HepG2 (cell line): ENCODE data around the gene SDCCAG8. TPM values are rescaled to one million over a fixed set of nuclear protein-coding genes. Genes with fewer than 3 reads are reported as not detected.
A peak's percentile ranks its signal among the peaks of the same experiment; 100 is the strongest.

Experiments used
- FOXK2 ChIP-seq: fragments of 450-650 bp; IDR thresholded peaks from 2 replicates; pipeline ENCODE4 v1.6.1; 2016
- GFI1 ChIP-seq: sonication (generic); formaldehyde crosslinking; IDR thresholded peaks from 2 replicates; pipeline ENCODE4 v1.5.0; 2020; ENCODE audit warnings: missing genetic modification reagents, mild to moderate bottlenecking, borderline replicate concordance
- MAZ ChIP-seq, 2 experiments: sonication (generic) in 1 of 2; formaldehyde crosslinking in 1 of 2; IDR thresholded peaks; 2 replicates each; pipeline versions ENCODE4 v1.5.0 to v1.6.1; 2012 to 2020; ENCODE audit warnings: low read depth in 2 of 2, mild to moderate bottlenecking in 2 of 2, borderline replicate concordance in 1 of 2, improper control_type of control experiment in 1 of 2, low read length in 1 of 2, missing genetic modification reagents in 1 of 2, moderate library complexity in 1 of 2
- PHB2 ChIP-seq: fragments of 450-650 bp; IDR thresholded peaks from 2 replicates; pipeline ENCODE4 v1.6.1; 2018; ENCODE audit not compliant: partially characterized antibody
- SETDB1 ChIP-seq: sonication (generic); formaldehyde crosslinking; IDR thresholded peaks from 2 replicates; pipeline ENCODE4 v1.5.1; 2020; ENCODE audit warnings: missing genetic modification reagents, mild to moderate bottlenecking, borderline replicate concordance
- SMARCC2 ChIP-seq: fragments of 450-650 bp; IDR thresholded peaks from 2 replicates; pipeline ENCODE4 v1.6.1; 2017; ENCODE audit warnings: antibody characterized with exemption, mild to moderate bottlenecking
- ZMYM3 ChIP-seq: sonication (generic); formaldehyde crosslinking; IDR thresholded peaks from 2 replicates; pipeline ENCODE4 v1.5.1; 2020; ENCODE audit warnings: mild to moderate bottlenecking, missing genetic modification reagents
- ZNF225 ChIP-seq: sonication (generic); formaldehyde crosslinking; IDR thresholded peaks from 2 replicates; pipeline ENCODE4 v1.4.0; 2020; ENCODE audit warnings: mild to moderate bottlenecking, missing genetic modification reagents
- ZNF274 ChIP-seq: sonication (generic); formaldehyde crosslinking; IDR thresholded peaks from 2 replicates; pipeline ENCODE4 v1.5.1; 2020; ENCODE audit warnings: mild to moderate bottlenecking, missing genetic modification reagents
- ZNF569 ChIP-seq: sonication (generic); formaldehyde crosslinking; IDR thresholded peaks from 2 replicates; pipeline ENCODE4 v1.5.0; 2020; ENCODE audit warnings: mild to moderate bottlenecking, missing genetic modification reagents, moderate library complexity, borderline replicate concordance
- ZNF572 ChIP-seq: sonication (generic); formaldehyde crosslinking; IDR thresholded peaks from 2 replicates; pipeline ENCODE4 v1.5.1; 2020; ENCODE audit warnings: mild to moderate bottlenecking, missing genetic modification reagents
- ZNF792 ChIP-seq: IDR thresholded peaks from 2 replicates; pipeline ENCODE4 v1.6.1; 2016
- polyA plus RNA-seq, 8 experiments: library from polyadenylated mRNA; depleted of rRNA in 3 of 8; stranded (reverse) in 7 of 8; unstranded in 1 of 8; fragments of >200 nt; fragmentation: Illumina TruSeq in 4 of 8; extraction: Trizol in 4 of 8; gene quantifications; 2 replicates each; pipeline versions ENCODE4 v1.2.1 to v1.2.3, GENCODE V29; 2011 to 2016; ENCODE audit warnings: low read depth in 4 of 8, missing spikeins in 1 of 8, mixed read lengths in 1 of 8; ENCODE audit not compliant: insufficient read depth in 1 of 8
- total RNA-seq, 5 experiments: library from RNA; depleted of rRNA; stranded (reverse); fragments of >200 nt; fragmentation: Illumina TruSeq; extraction: Trizol; gene quantifications; 2 replicates each; pipeline ENCODE4 v1.2.3, GENCODE V29; 2016; ENCODE audit warnings: low read depth in 1 of 5
- TF ChIP-seq, protein P1 (sequence below): sonication (generic); formaldehyde crosslinking; IDR thresholded peaks from 2 replicates; pipeline ENCODE4 v1.4.0; 2020; ENCODE audit warnings: missing genetic modification reagents
- TF ChIP-seq, protein P2 (sequence below): sonication (generic); formaldehyde crosslinking; IDR thresholded peaks from 2 replicates; pipeline ENCODE4 v1.8.0; 2023; ENCODE audit warnings: mild to moderate bottlenecking, missing genetic modification reagents
- TF ChIP-seq, protein P3 (sequence below): sonication (generic); formaldehyde crosslinking; IDR thresholded peaks from 2 replicates; pipeline ENCODE4 v1.4.0; 2020; ENCODE audit warnings: missing genetic modification reagents
- TF ChIP-seq, protein P4 (sequence below), 2 experiments: sonication (generic) in 1 of 2; formaldehyde crosslinking in 1 of 2; IDR thresholded peaks; 2 replicates each; pipeline versions ENCODE4 v1.5.1 to v1.6.1; 2011 to 2020; ENCODE audit warnings: borderline replicate concordance in 1 of 2, low read depth in 1 of 2, low read length in 1 of 2, mild to moderate bottlenecking in 1 of 2, missing genetic modification reagents in 1 of 2, moderate library complexity in 1 of 2
- TF ChIP-seq, protein P5 (sequence below): sonication (generic); formaldehyde crosslinking; conservative IDR thresholded peaks from 2 replicates; pipeline ENCODE4 v1.8.0; 2022; ENCODE audit warnings: mild to moderate bottlenecking, moderate library complexity, missing genetic modification reagents

The SDCCAG8 gene
- total and polyA plus RNA-seq, 2 of the 13 experiments (the other 11 are each of a cell fraction or from before 2014, with no cell fraction given) = 9.5 to 13.4 TPM

DNA sequence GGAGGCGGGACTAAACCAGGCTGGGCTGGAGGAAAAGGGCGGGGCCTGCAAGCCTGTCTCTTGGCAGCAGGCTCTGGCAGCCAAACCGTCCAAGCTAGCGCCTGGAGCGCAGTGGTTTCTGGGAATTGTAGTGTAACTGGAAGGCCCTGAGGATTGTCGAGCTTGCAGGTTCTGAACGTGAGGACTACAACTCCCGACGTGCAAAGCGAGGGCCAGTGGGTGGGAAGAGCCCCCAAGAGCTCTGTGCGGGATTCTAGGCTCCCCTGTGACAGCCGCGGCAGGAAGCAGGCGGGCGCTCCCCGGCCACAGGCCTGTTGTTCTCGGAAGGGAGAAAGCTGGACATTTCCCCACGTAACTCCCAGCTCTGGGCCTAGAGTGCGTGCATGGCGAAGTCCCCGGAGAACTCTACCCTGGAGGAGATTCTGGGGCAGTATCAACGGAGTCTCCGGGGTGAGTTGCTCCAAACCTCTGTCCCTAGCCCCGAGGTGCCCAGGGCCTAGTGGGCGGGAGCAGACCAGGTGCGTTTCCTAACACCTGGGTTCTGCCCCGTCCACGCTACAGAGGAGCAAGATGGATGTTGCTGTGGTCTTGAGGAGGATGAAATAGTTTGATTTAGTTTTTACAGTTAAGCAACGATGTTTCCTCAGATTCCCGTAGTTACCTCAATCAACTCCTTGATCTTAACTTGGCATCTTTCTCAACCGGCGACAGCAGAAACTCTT, at the start of gene SDCCAG8 (continued):
- TF ChIP-seq, protein P1, sequence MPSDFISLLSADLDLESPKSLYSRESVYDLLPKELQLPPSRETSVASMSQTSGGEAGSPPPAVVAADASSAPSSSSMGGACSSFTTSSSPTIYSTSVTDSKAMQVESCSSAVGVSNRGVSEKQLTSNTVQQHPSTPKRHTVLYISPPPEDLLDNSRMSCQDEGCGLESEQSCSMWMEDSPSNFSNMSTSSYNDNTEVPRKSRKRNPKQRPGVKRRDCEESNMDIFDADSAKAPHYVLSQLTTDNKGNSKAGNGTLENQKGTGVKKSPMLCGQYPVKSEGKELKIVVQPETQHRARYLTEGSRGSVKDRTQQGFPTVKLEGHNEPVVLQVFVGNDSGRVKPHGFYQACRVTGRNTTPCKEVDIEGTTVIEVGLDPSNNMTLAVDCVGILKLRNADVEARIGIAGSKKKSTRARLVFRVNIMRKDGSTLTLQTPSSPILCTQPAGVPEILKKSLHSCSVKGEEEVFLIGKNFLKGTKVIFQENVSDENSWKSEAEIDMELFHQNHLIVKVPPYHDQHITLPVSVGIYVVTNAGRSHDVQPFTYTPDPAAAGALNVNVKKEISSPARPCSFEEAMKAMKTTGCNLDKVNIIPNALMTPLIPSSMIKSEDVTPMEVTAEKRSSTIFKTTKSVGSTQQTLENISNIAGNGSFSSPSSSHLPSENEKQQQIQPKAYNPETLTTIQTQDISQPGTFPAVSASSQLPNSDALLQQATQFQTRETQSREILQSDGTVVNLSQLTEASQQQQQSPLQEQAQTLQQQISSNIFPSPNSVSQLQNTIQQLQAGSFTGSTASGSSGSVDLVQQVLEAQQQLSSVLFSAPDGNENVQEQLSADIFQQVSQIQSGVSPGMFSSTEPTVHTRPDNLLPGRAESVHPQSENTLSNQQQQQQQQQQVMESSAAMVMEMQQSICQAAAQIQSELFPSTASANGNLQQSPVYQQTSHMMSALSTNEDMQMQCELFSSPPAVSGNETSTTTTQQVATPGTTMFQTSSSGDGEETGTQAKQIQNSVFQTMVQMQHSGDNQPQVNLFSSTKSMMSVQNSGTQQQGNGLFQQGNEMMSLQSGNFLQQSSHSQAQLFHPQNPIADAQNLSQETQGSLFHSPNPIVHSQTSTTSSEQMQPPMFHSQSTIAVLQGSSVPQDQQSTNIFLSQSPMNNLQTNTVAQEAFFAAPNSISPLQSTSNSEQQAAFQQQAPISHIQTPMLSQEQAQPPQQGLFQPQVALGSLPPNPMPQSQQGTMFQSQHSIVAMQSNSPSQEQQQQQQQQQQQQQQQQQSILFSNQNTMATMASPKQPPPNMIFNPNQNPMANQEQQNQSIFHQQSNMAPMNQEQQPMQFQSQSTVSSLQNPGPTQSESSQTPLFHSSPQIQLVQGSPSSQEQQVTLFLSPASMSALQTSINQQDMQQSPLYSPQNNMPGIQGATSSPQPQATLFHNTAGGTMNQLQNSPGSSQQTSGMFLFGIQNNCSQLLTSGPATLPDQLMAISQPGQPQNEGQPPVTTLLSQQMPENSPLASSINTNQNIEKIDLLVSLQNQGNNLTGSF (CRISPR knock-in tag) = peak; percentile 32; the same call in 1 of the 2 replicates
- TF ChIP-seq ZNF225 (CRISPR knock-in tag) = peak; percentile 56; the same call in 1 of the 2 replicates
- TF ChIP-seq FOXK2 = no peak
- peak; percentile 95 for TF ChIP-seq MAZ (IDR thresholded peaks at IDR 0.05; ENCODE audit: borderline replicate concordance, low read depth, low read length)
- peak; percentile 37; the same call in 1 of the 2 replicates for TF ChIP-seq MAZ (CRISPR knock-in tag; IDR thresholded peaks at IDR 0.05; ENCODE audit: low read depth)
- TF ChIP-seq ZNF569 (CRISPR knock-in tag) = 0 out of 2 replicates have a peak, but pooled peaks have one; percentile 46
- 0 out of 2 replicates have a peak, but pooled peaks have one; percentile 38 for TF ChIP-seq ZNF572 (CRISPR knock-in tag)
- TF ChIP-seq, protein P2, sequence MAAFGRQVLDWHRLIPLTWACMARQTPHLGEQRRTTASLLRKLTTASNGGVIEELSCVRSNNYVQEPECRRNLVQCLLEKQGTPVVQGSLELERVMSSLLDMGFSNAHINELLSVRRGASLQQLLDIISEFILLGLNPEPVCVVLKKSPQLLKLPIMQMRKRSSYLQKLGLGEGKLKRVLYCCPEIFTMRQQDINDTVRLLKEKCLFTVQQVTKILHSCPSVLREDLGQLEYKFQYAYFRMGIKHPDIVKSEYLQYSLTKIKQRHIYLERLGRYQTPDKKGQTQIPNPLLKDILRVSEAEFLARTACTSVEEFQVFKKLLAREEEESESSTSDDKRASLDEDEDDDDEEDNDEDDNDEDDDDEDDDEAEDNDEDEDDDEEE (CRISPR knock-in tag) = peak; percentile 80
- TF ChIP-seq SETDB1 (CRISPR knock-in tag) = no peak
- TF ChIP-seq, protein P3, sequence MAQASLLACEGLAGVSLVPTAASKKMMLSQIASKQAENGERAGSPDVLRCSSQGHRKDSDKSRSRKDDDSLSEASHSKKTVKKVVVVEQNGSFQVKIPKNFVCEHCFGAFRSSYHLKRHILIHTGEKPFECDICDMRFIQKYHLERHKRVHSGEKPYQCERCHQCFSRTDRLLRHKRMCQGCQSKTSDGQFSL (CRISPR knock-in tag) = no peak
- no peak for TF ChIP-seq SMARCC2
- TF ChIP-seq PHB2 = no peak
- TF ChIP-seq ZMYM3 (CRISPR knock-in tag) = 0 out of 2 replicates have a peak, but pooled peaks have one; percentile 15
- 0 out of 2 replicates have a peak, but pooled peaks have one; percentile 28 for TF ChIP-seq ZNF274
- TF ChIP-seq ZNF792 = peak; percentile 58
- TF ChIP-seq, protein P4, sequence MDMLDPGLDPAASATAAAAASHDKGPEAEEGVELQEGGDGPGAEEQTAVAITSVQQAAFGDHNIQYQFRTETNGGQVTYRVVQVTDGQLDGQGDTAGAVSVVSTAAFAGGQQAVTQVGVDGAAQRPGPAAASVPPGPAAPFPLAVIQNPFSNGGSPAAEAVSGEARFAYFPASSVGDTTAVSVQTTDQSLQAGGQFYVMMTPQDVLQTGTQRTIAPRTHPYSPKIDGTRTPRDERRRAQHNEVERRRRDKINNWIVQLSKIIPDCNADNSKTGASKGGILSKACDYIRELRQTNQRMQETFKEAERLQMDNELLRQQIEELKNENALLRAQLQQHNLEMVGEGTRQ (IDR thresholded peaks at IDR 0.05; ENCODE audit: low read depth, low read length) = no peak
- TF ChIP-seq, protein P4 (CRISPR knock-in tag; IDR thresholded peaks at IDR 0.05; ENCODE audit: borderline replicate concordance) = no peak
- TF ChIP-seq GFI1 = peak; percentile 51; the same call in 1 of the 2 replicates
- TF ChIP-seq, protein P5, sequence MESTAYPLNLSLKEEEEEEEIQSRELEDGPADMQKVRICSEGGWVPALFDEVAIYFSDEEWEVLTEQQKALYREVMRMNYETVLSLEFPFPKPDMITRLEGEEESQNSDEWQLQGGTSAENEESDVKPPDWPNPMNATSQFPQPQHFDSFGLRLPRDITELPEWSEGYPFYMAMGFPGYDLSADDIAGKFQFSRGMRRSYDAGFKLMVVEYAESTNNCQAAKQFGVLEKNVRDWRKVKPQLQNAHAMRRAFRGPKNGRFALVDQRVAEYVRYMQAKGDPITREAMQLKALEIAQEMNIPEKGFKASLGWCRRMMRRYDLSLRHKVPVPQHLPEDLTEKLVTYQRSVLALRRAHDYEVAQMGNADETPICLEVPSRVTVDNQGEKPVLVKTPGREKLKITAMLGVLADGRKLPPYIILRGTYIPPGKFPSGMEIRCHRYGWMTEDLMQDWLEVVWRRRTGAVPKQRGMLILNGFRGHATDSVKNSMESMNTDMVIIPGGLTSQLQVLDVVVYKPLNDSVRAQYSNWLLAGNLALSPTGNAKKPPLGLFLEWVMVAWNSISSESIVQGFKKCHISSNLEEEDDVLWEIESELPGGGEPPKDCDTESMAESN (CRISPR knock-in tag) = no peak
